NCI-H2029 (cell line): ENCODE data around the gene ELMO2.
A peak's percentile ranks its signal among the peaks of the same experiment; 100 is the strongest.

Experiments used
- DNase-seq: peaks from one replicate; lab custom pipeline; 2025; lab: John Stamatoyannopoulos, UW

Gene ELMO2

GRCh38 chr20:46406200-46406985, at the start of gene ELMO2:
TSS of gene ELMO2 (minus strand) at chr20:46406615. CDS start at chr20:46394482, 12,133 bp downstream.
- DNase-seq, result peak; percentile 97

GRCh38 chr20:46455729-46456128, 49.3 kb upstream of the ELMO2 start:
- no peak for DNase-seq

GRCh38 chr20:46446851-46447250, 40.4 kb upstream of the ELMO2 start:
- DNase-seq, result no peak

DNA sequence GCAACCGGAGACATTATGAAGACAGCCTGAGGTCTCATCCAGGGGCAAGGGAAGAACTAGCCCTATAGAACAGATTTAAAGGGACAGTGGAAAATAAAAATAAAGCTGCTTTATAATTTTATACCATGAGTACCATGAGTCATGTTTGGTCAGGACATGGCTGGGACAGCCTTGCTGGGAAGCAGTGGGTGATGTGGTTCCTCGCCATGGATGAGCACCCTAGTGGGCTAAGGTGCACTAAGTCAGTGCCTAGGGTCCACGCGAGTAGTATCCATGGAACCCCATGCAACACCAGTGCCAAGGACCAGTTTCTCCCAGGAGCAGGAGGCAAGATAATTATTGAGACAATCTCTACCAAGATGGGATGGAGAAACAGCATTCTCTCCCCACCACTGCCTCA, 33.4 kb upstream of the ELMO2 start:
- no peak for DNase-seq

DNA sequence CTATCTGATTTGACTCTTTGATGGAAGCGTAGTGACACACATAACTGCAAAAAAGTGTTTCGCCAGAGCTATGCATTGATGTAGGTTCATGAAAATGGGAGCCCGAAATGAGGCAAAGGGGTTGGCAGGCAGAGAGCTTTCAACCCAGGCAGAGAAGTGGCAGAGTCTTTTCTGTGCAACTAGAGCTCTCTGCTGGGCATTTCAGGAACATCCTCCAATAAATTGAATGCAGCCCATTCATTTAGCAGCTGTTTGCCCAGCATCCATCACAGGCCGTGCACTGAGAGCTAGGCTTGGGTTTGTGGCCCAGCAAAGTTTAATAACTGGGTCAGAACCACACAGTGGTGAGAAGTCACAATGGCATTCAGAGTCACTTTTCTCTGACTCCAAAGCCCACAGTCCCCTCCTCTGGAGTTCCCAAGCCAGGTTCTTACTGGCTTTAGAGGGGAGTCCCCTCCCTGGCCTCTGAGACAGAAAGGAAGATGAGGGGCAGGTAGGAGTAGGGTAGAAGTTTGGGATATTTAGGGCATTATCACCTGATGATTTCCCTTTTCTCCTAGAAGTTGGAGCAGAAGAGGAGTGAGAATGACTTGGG, 31.8 kb upstream of the ELMO2 start:
- peak; percentile 24 for DNase-seq

DNA sequence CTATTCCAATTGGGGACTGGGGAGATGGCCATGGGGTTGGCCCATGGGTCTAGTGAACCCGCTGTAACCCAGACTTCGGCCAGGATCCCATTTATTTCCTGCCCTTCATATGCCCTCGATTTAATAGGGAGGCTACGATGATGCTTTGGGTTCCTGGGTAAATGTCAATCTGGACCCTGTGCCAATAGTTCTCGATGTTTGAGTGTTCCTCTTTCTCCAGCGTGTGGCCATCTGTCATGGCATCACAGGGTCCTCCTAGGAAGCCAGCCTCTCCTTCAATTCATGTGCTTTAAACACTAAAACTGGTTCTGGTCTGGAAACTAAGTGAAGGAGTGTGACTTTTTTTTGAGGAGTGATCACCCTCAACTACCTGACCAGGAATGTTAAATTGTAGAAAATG, 28.7 kb upstream of the ELMO2 start:
- no peak for DNase-seq

GRCh38 chr20:46434597-46434996, 28.2 kb upstream of the ELMO2 start:
- DNase-seq, result no peak

GRCh38 chr20:46433051-46433450, 26.6 kb upstream of the ELMO2 start:
- no peak for DNase-seq

GRCh38 chr20:46430921-46431712, 24.7 kb upstream of the ELMO2 start:
- no peak for DNase-seq

GRCh38 chr20:46427384-46427783, 21.0 kb upstream of the ELMO2 start:
- no peak for DNase-seq

GRCh38 chr20:46423882-46424482, 17.6 kb upstream of the ELMO2 start:
- no peak for DNase-seq

GRCh38 chr20:46423342-46423741, 16.9 kb upstream of the ELMO2 start:
- DNase-seq, result no peak

GRCh38 chr20:46420878-46421277, 14.5 kb upstream of the ELMO2 start:
- DNase-seq, result no peak

DNA sequence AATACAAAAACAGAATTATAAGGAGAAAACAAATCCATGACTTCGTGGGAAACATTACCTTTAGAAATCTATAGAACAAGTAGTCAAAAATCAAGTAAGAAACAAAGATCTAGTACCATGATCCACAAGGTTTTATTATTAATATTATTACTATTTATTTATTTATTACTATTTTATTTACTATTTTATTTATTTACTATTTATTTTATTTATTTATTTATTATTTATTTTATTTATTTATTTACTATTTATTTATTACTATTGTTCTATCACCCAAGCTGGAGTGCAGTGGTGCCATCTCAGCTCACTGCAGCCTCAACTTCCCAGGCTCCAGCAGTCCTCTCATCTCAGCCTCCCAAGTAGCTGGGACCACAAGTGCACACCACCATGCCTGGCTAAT, 13.5 kb upstream of the ELMO2 start:
- no peak for DNase-seq

- DNase-seq, result no peak
Observed at GRCh38 chr20:46416839-46417238, 10.4 kb upstream of the ELMO2 start.

DNA sequence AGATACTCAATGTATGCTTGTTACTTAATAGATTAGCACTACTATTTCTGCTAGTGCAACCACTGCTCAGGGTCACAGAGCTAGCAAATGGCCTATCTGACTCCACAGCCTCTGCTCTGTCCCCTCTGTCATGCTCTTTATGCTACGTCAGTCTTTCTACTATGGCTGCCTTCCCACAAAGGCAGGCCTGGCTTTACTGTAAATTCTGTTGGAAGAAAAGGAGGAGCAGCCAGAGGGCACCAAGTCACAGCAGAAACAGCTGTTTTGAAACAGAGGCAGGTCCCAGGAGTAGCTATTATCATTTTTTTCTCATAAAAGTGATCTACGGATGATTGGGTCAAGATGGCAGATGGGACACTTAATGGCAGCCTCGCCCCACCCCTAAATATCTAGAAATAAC, 10.0 kb upstream of the ELMO2 start:
- no peak for DNase-seq

GRCh38 chr20:46415773-46416172, 9.4 kb upstream of the ELMO2 start:
- DNase-seq, result no peak

GRCh38 chr20:46414608-46415007, 8.2 kb upstream of the ELMO2 start:
- no peak for DNase-seq

DNA sequence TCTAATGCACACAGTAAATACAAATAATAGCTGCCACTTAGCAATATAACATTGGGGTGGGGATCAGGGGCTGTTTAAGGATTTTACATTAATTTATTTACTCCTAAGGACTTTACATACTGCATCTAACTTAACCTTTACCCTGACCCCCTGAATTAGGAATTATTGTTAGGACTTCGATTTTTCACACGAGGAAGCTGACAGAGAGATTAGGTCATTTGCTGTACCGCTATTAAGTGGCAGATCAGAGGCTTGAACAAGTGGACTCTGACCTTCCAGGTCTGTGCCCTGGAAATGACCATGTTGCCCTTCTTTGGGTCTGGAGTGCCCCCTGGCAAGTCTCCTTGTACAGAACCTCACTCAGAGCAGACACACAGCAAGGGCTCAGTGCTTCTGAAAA, 5.2 kb upstream of the ELMO2 start:
- DNase-seq, result no peak

GRCh38 chr20:46408281-46408731, 1.9 kb upstream of the ELMO2 start:
- no peak for DNase-seq

DNA sequence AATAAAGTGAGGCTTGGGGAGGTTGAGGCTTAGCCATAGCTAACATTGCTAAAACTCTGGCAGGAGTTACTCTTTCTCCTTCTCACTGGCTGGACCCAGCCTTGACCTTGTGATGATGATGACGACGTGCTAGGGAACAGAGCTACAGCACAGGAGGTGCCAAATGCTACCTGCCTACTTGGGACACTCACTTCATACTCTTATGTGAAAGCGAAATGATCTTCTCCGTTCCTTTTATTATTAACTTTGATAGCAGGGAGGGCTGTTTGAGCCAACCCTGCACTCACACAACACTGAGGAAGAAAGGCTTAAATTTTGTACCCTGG, 1.2 kb upstream of the ELMO2 start:
- no peak for DNase-seq

- DNase-seq, result peak; percentile 85
Observed at GRCh38 chr20:46406986-46407670, 713 bp upstream of the ELMO2 start.
